Hematopoietic multipotent progenitor cell treated with erythropoietin and hydrocortisone succinate and interleukin-3 and kit ligand, for 15 days (in vitro differentiated cells): ENCODE measurements around the gene IL6R.

Experiments
- DNase-seq: peaks from one replicate; pipeline ENCODE4 v3.0.0-alpha.2; 2015; ENCODE audit warnings: low spot score

IL6R gene

DNA sequence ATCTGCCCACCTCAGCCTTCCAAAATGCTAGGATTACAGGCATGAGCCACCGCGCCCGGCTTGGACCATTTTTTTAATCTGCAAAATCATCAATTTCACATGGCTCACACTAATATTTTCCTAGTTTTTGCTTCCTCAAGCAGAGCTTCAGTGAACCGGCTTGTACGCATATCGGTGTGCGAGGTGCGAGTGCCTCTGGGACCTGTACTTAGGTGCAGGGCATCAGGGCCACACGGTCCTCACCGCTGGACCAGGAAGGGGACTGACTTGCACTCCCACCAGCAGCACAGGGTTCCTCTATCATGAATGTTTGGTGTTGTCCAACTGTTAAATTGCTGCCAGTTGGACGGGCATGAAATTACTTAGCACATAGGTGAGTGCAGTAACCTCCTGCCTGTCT is 112.5 kb downstream of the IL6R start:
- no peak for DNase-seq
